COLO668 (cell line): ENCODE data around the gene USP5.
A peak's percentile ranks its signal among the peaks of the same experiment; 100 is the strongest.

Source experiments
- DNase-seq: peaks from one replicate; lab custom pipeline; 2025; ENCODE audit not compliant: unreplicated experiment; lab: John Stamatoyannopoulos, UW

Gene USP5

GRCh38 chr12:6851921-6852650 is at the start of gene USP5:
Gene USP5 (plus strand): TSS chr12:6852150. CDS start chr12:6852180, 30 bp downstream.
- DNase-seq: peak; percentile 96

DNA sequence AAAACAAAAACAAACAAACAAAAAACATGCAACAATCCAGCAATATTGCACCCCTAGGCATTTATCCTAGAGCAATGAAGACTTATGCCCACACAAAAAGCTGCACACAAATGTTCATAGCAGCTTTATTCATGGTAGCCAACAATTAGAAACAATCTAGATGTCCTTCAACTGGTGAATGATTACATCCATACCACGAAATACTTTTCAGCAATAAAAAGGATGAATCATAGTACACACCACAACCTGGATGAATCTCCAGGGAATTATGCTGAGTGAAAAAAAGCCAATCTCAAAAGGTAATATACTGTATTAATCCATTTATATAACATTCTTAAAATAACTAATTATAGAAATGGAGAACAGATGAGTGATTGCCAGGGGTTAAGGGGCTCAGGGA is 44.8 kb upstream of the USP5 start:
- DNase-seq: no peak

- no peak for DNase-seq
Observed at GRCh38 chr12:6809056-6809455, 42.9 kb upstream of the USP5 start.

GRCh38 chr12:6810758-6811157 is 41.2 kb upstream of the USP5 start:
- DNase-seq: no peak

DNA sequence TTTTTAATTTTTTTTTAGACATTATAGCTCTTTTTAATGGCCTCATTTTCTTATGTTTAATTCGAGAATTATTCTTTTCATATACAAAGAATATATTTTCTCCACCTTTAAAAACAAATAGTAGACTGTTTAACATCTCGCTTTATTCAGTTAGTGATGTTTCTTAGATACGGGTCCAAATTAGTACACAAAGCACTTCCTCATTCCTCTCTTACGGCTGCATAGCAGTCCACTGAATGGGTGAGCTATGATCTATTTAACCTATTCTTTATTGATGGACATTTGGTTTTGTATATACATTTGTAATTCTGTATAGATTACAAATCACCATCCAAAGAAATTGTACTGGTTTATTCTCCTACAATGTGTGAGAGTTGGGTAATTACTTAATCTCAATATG is 38.6 kb upstream of the USP5 start:
- no peak for DNase-seq

GRCh38 chr12:6816598-6816997 is 35.4 kb upstream of the USP5 start:
- DNase-seq: no peak

GRCh38 chr12:6817098-6817497 is 34.9 kb upstream of the USP5 start:
- DNase-seq: no peak

DNA sequence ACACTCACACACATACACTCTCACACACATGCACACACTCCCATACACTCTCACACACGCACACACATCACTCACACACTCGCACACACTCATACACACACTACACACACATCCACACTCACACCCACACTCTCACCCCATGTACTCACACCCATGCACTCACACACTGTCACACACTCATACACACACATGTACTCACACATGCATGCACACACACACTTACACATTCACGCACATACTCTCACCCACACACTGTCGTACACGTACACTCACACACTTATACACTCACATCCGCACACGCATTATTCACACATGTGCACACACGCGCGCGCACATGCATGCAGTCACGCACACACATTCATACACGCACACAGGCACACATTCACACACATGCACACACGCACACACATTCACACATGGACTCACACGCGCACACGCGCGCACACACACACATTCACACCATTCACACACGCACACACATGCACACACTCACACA is 34.2 kb upstream of the USP5 start:
- DNase-seq: no peak

- no peak for DNase-seq
Observed at GRCh38 chr12:6818222-6818621, 33.7 kb upstream of the USP5 start.

GRCh38 chr12:6818645-6819044 is 33.3 kb upstream of the USP5 start:
- DNase-seq: no peak

- DNase-seq: no peak
Observed at GRCh38 chr12:6819106-6820030, 32.6 kb upstream of the USP5 start.

- DNase-seq: no peak
Observed at GRCh38 chr12:6820166-6820565, 31.8 kb upstream of the USP5 start.

DNA sequence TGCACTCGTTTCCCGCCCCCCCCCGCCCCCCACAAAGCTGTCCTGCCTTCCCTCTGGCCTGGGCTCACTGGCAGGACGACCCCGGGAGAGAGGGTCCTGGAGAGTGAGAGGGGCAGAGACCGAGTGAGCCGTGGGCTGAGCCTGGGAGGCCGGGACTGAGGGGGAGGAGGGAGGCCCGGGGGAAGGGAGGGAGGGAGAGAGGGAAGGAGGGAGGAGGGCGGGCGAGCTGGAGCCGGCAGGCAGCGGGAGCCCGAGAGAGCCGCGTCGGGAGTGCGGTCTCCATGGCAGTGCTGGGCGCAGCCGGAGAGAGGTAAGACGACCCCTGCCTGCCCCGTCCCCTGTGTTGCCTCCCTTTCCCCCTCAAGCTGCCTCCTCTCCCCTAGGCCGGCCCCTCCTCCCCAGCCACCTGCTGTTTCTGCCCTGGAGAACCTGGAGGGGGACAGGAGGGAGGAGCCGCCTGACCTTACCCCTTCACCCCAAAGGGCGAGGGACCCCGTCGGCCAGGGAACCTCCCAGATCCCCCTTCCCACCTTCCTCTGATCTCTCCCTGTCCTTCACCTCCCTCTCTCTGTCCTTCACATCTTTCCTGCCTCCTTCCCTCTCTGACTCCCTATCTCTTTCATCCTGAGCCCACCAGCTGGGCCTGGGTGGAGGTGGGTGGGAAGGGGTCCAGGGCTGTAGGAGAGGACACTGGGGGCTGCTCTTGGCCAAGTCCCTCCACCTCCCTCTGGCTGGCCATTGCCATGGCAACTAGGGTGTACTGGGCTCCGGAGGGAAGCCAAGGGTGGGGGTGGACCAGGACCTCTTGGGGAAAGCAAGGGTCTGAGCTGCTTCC is 30.1 kb upstream of the USP5 start, which contains the start of gene GPR162:
GPR162 (plus strand) TSS at position 231 of the 835 bp plus-strand sequence. CDS start 2,078 bp downstream, outside the sequence.
- DNase-seq: peak; percentile 13

- no peak for DNase-seq
Observed at GRCh38 chr12:6822426-6823135, 29.4 kb upstream of the USP5 start.

- DNase-seq: no peak
Observed at GRCh38 chr12:6823182-6824084, 28.5 kb upstream of the USP5 start.

- no peak for DNase-seq
Observed at GRCh38 chr12:6824085-6824775, 27.7 kb upstream of the USP5 start.

- no peak for DNase-seq
Observed at GRCh38 chr12:6824901-6825381, 27.0 kb upstream of the USP5 start.

DNA sequence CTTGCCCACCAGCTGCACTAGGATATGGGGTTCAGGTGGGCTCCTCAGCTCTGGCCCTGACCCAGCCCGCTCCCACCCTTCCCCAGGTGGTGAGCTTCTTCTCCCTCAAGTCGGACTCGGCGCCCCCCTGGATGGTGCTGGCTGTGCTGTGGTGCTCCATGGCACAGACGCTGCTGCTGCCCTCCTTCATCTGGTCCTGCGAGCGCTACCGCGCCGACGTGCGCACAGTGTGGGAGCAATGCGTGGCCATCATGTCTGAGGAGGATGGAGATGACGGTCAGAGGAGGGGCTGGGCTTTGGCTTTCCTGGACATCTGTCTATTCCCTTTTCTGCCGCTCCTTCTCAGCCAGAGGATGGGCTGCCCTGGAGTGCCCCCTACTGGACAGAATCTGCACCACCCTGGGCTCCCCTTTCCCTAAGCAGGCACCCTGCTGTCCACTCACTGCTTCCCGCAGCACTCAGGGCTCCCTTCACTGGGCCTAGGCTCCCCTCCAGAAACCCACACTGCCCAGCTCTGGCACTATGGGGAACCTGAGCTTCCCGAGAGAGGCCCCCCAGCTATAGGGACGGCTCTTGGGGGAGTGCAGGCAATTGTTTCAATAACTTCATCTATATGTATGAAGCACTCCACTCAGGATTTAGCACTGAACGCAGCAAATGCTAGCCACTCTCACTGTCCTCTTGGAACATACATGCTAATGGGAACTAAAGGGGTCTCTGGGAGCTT is 26.4 kb upstream of the USP5 start:
- DNase-seq: peak; percentile 56
